ENCODE data around the gene SCARB1. TPM values are rescaled to one million over a fixed set of nuclear protein-coding genes. Genes with fewer than 3 reads are reported as not detected.
A peak's percentile ranks its signal among the peaks of the same experiment; 100 is the strongest.

The SCARB1 gene
- total RNA-seq, 1 experiment from 2014 or later = 38.0 TPM

GRCh38 chr12:124864326-124864752 lies 675 bp upstream of the SCARB1 start:
- no peak for DNase-seq (ENCODE audit: low read depth)

DNA sequence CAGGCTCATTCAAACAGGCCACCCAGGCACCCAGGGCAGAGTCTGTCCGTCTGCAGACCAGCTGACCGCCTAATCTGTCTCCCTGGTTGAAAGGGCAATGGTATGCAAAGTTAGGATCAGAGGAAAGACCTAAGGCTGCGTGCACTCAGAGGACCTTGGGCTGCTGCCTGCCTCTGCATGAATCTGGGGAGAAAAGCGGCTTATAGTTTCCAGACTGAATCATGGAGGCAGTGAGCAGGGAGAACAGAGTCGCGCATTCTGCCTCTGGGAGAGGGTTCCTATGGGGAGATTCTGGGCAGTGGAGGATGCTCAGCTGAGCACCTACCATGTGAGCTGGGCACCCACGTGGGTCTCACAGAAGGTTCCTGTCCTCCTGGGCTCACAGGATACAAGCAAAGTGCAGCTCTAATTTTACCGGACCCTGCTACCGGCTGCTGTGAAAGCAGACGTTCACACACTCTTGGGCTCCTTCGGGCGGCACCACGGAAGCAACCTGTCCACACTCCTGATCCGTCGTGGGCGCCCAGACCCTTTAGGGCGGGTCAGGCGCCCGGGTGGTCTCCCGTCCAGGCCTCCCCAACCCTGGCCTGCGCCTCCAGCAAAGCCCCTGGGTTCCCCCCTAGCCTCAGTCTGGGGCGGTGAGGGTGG lies 772 bp downstream of the SCARB1 start:
- peak; percentile 29 for DNase-seq (ENCODE audit: low read depth)

- no peak for DNase-seq (ENCODE audit: low read depth)
Measured at GRCh38 chr12:124861898-124862676, 1.6 kb downstream of the SCARB1 start.

- DNase-seq (ENCODE audit: low read depth) = no peak
Measured at GRCh38 chr12:124861492-124861891, 2.2 kb downstream of the SCARB1 start.

GRCh38 chr12:124857921-124858461 lies 5.7 kb downstream of the SCARB1 start:
- no peak for DNase-seq (ENCODE audit: low read depth)

DNA sequence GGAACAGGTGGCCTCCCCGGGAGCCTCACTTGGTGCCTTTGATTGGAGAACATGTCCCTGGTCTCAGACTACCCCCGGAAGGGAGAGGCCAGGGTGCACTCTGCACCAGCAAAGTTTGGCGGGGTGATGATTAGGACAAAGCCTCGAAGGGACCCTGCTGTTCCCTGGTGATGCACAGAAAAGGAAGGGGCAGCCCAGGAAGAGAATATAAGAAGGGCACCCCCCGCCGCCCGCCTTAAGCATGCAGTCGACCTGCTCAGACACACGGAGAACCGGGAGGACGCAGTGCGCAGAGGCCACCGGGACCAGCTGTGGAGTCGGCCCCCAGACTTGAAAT lies 6.9 kb downstream of the SCARB1 start:
- DNase-seq (ENCODE audit: low read depth) = no peak

DNA sequence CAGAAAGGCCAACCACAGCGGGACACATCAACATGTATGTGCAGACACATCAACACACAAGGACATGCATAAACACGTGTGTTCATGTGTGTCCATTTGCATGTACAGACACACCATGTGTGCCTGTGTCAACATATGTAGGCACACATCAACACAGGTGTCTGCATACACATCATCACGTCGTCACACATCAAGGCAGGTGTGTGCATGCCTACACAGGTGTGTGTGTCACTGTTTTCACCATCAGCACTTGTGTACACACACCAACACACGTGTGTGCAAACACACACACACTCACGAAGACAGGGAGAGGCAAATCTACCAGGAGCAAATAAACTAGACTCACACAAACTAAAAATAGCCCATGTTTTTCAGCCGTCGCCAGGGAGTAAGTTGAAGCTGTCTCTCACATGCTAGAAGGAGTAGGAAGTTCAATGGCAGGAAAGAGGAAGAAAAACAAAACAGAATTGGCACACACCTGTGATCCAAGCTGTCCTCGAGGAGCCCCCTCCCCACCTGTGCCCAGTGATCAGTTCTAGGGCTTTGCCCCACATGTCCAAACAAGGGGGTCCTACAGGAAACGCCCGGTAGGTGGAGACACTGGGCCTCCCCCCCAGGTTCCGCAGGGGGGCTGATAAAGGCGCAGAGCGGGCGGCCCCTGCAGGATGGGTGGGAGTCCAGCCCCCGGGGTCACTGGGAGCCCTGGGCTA lies 7.4 kb downstream of the SCARB1 start:
- DNase-seq (ENCODE audit: low read depth) = no peak

GRCh38 chr12:124855275-124855957 lies 8.2 kb downstream of the SCARB1 start:
- peak; percentile 25 for DNase-seq (ENCODE audit: low read depth)

DNA sequence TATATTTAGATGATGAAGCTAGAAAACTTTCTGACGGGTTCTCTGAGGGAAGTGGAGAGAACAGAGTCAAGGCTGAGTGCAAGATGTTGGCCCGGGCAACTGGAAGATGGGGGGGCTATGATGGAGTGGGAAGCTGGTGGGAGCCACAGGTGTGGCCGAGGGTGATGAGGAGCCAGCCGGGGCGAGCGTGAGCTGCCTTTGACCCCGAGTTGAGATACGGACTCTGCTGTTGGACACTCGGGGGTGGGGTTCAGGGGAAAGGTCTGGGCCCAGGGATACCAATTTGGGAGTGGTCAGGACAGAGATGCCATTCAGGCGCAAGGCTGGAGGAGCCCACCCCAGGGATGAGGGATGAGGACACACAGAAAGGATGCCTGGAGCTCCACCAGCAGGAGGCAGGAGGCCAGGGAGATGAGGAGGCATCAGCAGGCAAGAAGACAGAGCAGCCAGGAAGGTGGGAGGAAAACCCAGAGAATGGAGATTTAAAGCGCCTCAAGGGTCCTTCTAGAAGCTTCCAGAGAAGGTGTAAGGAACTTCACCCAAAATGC lies 9.0 kb downstream of the SCARB1 start:
- no peak for DNase-seq (ENCODE audit: low read depth)

DNA sequence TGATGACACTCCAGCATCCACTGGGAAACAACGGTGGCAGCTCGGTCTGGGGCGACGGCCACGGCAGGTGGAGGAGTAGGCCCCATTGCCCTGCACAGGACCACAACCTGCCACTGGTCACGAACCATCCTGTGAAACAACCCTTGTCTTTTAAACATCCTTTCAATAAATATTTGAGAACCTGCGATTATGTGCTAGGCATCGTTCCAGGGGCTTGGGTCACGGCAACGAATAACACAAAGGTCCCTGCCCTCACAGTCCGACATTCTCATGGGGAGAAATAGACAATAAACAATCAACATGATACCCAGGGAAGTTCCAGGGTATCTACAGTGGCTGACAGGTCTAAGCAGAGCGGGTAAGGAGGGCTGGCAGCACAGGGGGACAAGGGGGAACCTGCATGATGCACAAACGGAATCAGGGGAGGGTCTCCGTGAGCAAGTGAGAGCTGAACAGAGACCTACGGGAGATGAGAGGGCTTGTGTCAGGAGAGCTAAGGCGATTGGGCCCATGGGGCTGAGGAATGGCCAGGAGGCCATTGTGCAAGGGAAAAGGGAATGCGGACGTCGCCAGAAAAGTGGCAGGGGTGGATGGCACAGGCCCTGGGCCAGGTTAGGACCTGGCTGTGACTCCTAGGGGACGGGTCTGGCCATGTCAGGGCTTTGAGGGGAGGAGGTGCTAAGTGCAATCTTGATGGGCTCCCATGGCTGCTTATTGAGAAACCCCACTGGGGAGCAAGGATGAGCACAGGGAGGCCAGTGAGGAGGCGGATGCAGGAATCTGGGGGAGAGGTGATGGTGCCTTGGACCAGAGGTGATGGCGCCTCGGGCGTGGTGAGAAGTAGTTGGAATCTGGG lies 9.7 kb downstream of the SCARB1 start:
- no peak for DNase-seq (ENCODE audit: low read depth)

GRCh38 chr12:124852911-124853427 lies 10.7 kb downstream of the SCARB1 start:
- no peak for DNase-seq (ENCODE audit: low read depth)

DNA sequence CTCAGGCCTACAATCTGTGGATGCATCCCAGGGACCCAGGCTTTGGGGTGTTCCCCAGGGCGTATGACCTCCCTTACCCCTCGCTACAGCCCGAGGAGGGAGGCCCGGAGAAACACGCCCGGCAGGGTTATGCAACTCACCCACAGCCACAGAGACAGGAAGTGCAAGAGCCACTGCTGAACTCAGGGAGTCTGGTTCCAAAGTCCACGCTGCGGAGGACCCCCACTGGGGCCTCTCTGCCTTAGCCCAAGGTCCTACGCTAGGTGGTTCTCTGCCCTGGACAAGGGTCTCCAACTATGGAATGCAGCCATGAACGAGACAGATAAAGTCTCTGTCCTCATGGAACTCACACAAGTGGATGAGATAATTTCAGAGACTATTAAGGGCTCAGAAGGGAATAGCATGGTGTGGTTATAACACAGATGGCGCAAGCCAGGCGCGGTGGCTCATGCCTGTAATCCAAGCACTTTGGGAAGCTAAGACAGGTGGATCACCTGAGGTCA lies 11.3 kb downstream of the SCARB1 start:
- DNase-seq (ENCODE audit: low read depth) = no peak

DNA sequence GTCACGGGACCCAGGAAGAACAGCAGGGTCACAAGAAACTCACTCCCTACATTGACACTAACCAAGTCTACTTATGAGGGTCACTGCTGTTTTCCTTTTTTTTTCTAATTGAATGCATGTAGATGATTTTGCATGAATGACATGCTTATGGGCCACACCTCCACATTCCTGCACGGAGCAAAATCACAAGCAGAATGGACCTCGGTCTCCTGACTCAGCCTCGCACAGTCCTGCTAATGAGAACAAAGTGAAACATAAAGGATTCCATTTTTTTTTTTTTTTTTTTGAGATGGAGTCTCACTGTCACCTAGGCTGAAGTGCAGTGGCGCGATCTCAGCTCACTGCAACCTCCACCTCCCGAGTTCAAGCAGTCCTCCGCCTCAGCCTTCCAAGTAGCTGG lies 12.3 kb downstream of the SCARB1 start:
- no peak for DNase-seq (ENCODE audit: low read depth)

- DNase-seq (ENCODE audit: low read depth) = no peak
Measured at GRCh38 chr12:124849382-124849781, 14.3 kb downstream of the SCARB1 start.

DNA sequence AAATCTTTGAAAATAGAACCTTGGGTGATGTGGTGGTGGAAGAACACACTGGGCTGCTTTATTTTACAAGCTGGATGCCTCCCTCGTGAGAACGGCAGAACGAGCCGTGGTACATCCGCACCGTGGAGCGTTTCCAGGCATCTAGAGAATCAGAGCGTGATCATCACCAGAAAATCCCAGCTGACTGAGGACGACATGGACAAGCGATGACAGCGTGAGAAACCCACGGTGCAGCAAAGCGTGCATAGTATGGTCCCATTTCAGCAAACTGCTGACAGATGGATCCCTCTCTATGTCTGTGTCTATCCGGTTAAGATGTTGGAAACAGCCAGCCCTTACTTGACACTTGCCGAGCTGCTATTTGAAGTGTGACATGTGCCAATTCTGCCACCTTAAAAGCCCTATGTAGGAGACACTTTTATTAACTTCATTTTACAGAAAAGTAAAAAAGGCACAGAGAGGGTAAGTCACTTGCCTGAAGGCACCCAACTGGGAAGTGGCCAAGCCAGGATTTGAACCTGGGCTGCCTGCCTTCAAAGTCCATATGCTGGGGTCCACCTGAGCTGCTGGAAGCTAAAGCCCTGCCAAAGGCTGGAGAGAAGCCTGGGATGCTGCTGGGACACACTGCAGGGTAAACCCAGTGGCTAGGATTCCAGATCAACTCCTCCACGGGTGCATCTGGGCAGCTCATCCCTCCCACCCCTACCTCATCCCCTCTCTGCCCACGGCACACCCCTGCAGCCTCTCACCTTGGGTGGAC lies 14.9 kb downstream of the SCARB1 start:
- no peak for DNase-seq (ENCODE audit: low read depth)

- DNase-seq (ENCODE audit: low read depth) = peak; percentile 22
Measured at GRCh38 chr12:124847113-124848074, 16.3 kb downstream of the SCARB1 start.

DNA sequence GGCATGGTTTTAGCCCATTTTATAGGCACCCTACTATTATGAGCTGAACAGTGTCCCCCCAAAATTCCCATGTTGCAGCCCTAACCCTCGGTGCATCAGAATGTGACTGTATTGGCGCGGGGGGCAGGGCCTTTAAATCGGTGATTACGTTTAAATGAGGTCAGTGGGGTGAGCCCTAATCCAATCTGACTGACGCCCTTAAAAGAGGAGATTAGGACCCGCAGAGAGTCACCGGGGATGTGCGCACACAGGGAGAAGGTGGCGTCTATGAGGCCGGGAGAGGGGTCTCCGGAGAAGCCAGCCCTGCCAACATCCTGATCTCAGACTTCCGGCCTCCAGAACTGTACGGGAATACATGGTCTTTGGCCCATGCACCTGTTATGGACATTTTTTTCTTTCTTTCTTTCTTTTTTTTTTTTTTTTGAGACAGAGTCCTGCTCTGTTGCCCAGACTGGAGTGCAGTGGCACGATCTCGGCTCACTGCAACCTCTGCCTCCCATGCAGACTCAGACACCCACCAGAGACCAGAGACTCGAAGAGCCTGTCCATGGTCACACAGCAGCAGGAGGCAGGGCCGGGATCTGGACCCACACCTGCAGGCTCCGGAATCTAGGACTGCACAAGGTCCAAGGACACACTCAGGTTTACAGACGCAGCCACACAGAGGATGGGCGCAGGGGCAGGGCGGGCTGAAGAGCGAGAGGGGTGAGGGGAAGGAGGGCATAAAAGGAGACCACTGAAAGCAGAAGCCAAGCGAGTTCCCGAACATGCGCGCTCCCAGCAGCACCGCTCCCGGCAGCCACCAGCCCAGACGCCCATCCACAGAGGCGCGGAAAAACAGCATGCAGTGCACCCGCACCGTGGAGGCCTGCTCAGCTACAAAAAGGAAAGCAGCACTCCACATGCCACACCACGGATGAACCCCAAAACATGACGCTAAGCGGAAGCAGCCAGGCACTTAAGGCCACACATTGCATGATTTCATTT lies 19.0 kb downstream of the SCARB1 start:
- DNase-seq (ENCODE audit: low read depth) = no peak
